Stimulated activated CD4-positive, alpha-beta T cell treated with anti-CD3 and anti-CD28 coated beads, Interleukin-1b, Interleukin-23, amount 100 ng/mL, for 1 hour (primary cell): ENCODE data around the gene PALLD.

Experiments used
- DNase-seq, 2 donors: peaks; one replicate each; pipeline ENCODE4 v3.0.0-alpha.2; 2020; ENCODE audit warnings: low read depth in 2 of 2

The PALLD gene

DNA sequence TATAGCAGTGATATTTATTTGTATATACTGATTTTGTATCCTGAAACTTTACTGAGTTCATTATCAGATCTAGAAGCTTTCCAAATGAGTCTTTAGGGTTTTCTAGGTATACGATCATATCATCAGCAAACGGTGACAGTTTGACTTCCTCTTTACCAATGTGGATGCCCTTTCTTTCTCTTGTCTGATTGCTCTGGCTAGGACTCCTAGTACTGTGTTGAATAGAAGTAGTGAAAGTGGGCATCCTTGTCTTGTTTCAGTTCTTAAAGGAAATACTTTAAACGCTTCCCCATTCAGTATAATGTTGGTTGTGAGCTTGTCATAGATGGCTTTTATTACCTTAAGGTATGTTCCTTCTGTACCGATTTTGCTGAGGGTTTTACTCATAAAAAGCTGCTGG, 475.7 kb downstream of the PALLD start:
- no peak for DNase-seq
